GM19395 (cell line): ENCODE measurements around the gene FRMD1.

Source experiments
- ATAC-seq: cut with Tn5 transposase; IDR thresholded peaks from one replicate; pipeline ENCODE4 v1.9.1; 2021; ENCODE audit warnings: mild to moderate bottlenecking, moderate library complexity; ENCODE audit not compliant: unreplicated experiment

FRMD1 gene

DNA sequence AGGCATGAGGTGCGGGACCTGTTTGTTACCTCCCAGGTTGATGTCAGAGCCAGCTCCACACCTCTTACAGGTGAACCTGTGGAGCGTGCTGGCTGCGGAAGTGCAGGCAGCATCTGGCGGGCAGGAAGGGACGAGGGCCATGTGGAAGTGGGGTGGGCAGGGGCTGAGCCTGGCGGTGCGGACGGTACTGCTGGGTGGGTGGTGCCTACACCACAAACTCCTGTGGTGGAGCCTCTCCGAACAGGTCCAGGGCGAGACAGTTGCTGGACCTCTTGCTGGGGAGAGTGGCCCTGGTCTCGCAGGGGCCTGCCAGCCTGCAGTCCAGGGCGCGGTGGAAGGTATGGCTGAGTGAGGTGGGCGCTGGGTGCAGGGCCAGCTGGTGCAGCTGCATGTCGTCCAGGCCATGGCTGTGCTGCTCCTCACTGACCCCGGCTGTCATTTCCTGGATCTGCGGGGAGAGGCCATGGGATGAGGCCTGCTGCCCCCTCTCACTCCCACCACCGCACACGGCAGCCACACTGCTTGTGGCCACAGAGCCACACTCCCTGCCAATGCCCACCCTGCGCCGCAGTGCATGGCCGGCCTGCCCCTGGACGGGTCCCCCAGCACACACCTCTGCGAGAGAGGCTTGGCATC lies 22.0 kb downstream of the FRMD1 start:
- ATAC-seq: no peak

DNA sequence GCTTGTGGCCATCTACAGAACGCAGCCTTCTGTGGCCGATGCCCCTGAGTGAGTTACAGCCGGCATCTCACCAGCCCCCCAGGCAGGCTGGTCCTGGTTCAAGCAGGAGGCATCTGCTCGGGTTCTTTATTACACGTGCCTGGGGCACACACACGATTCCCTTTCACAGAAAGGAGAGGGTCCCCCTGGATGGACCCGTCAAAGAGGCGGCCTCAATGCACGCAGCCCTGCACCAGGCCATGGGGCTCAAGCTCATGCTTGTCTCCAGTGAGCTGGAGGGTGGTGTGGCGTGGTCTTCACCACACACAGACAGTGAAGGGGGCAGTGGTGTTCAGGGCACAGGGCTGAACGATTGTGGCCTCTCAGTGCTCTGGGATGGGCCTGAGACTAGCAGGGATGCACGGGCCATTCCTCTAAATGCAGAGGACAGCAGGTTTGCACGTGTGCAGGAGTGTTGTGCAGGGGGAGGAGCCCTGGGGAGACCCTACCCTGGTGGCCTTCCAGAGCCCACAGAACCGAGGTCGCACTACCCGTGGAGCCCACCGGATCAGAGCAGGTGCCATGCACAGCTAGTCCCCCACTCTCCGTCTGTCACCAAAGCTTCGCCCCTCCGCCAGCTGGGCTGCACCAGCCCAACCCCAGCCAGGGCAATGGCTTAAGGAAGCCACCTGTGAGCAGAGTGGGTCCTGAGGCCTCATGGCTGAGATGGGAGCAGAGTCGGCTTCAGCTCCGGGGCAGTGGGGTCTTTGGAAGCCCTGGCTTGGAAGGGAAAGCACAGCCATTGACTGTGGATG lies 23.1 kb downstream of the FRMD1 start:
- ATAC-seq: no peak

DNA sequence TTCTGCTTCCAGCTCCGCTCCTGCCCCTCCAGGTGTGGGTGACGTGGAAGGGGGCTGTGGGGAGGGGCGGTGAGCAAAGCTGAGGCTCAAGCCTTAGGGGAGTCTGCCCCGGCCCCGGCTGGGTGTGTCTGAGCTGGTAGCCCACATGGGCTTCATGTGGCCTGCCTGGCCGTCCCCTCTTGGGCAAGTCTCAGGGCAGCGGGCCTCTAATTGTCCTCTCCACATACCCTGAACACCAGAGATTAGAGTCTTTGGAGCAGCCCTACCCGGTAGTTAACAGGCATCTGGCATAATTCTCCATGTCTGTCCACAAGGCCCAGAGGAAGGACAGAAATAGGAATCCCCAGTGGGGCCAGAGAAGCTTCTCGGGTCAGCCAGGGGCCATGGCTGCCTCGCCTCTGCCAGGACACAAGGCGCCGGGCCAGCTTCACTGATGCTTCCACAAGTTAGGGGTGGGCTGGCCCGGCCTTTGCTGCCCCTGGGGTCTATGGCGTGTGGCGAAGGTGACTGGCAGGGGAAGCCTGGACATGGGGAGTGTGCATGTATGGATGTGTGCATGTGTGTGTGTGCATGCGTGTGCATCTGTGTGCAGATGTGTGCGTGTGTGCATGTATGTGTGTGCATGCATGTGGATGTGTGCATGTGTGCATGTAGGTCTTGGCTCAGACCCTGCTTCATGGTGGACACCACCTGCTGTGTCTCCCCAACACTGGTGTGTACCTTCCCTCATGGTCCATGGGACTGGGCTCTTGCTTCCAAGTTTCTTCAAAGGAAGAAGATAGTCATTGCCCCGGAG lies 24.0 kb downstream of the FRMD1 start:
- ATAC-seq: no peak

DNA sequence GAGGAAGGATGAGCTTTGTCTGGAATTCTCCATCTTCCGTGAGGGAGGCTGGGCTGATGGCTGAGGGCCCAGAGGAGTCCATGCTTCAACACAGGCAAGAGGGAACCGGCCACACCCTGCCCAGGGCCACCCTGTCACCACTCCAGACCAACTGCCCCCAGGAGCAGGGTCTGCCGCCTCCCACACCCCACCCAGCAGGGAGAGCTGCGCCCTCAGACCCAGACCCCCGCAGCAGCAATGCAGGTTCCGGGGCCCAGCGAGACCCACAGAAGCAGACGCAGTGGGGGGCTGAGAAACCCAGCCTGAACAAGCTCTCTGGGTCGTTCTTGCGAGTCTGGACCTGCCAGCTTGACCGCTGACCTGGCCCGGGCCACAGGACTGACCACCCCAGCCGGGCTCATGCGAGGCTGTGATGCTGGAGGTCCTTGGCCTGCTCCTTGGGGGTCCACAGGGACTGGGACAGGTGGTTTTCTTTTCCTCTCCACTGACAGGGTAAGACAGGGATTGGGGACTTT lies 25.0 kb downstream of the FRMD1 start:
- ATAC-seq: no peak

DNA sequence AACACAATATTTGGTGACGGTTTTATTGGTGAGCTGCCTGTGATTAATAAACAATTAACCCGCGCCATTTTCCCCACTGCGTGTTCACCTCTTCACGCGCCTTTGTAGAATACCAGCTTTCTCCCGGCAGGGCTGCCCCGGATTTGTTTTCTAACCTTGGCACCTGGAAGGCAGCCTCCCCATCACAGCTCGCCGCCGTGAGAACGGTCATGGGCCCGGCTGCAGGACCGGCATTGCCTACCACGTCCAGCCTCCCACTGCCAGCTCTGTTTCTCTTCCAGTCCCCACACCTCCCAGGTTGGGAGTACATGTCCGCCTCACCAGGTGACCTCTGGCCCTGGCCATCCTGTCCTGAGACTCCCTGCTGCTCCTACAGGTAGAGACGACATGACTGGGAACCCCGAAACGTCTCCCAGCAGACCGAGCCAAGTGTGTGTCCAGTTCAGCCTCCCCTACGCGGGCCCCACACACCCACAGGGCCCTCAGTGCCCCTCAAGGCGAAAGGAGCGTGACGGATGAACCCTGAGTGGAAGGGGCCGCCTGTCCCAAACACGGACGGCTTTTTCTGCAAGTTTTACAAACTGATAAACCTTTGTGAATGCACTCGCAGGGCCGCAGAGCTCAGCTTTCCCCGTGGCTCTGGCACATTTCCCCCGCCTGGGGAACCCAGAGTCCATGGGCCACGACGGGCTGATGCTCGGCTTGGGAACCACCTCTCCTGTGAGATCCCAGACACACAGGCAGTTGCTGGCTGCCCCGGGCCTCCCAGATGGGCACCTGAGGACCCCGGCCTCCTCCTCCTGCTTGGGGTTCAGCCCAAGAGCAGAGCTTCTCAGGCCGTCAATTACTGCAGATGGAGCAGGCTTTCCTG lies 25.7 kb downstream of the FRMD1 start:
- ATAC-seq: no peak

DNA sequence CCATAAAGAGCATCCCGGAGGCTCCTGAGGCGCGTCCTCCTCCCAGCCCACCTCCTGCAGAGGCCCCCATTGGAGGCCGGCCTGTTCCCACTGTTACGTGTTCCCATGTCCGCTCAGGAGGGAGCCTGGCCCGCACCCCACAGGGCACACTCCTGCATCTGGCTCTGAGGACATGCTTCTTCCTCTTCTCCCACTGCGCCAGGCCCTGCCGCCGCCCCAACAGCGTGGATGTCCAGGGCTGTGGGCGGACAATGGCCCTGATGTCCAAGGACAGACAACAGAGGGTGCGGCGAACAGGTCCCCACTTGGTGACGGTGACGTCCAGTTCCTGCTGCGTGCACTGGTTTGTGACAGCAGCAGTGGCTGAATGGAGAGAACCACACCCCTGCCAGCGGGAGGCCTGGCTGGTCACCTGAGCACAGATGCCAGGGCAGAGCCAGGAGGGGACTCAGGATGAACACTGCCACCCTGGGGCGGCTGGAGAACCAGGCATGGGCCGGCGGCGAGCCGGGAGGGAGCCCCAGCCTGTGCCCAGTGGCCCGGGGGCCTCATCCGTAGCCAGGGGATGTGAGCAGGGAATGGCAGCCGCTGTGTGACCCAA lies 26.6 kb downstream of the FRMD1 start:
- no peak for ATAC-seq

DNA sequence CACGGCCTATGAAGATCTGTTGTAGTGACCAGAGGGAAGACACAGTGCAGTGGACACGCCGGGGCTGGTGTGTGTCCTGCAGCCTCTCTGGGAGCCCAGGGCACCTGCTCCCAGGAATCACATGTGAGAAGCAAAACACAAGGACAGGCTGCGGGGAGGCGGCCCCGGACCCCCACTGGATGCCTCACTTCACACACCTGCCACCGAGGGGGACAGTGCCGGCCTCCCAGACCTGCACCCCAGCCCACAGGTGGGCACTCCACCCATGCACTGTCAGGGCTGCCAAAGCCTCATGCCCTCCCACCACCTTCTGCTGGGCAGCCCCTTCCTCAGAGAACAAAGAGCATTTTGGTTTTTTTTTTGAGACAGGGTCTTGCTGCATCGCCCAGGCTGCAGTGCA lies 27.4 kb downstream of the FRMD1 start:
- ATAC-seq: no peak

DNA sequence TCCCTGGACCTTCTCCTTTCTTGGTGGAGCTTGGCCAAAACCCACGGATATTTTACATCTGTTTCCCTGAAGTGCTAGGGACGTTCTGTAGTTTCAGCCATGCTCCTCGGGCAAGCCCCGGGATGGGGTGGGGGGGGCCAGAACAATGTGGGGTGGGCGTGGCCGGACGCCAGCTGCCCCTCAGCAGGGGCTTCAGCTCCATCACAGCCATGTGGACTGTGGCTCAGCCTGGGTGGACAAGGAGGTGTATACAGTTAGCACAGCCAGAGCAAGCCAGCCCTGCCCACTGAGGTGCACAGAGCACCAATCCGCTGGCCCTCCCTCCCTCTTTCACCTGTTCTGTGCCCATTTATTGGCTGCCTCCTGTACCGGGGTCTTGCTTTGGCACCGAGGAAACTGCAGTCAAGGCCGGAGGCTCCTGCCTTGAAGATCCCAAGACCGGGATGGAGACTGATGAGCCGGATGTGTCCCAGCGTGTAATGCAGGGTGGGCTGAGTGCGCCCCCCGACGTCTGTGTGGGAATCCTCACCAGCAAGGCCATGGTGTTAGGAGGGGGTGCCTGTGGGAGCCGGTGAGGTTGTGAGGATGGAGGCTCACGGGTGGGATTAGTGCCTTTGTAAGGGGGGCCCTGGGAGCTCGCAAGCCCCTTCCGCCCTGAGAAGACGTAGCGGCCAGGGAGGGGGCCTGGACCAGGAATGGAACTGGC lies 28.0 kb downstream of the FRMD1 start:
- no peak for ATAC-seq

DNA sequence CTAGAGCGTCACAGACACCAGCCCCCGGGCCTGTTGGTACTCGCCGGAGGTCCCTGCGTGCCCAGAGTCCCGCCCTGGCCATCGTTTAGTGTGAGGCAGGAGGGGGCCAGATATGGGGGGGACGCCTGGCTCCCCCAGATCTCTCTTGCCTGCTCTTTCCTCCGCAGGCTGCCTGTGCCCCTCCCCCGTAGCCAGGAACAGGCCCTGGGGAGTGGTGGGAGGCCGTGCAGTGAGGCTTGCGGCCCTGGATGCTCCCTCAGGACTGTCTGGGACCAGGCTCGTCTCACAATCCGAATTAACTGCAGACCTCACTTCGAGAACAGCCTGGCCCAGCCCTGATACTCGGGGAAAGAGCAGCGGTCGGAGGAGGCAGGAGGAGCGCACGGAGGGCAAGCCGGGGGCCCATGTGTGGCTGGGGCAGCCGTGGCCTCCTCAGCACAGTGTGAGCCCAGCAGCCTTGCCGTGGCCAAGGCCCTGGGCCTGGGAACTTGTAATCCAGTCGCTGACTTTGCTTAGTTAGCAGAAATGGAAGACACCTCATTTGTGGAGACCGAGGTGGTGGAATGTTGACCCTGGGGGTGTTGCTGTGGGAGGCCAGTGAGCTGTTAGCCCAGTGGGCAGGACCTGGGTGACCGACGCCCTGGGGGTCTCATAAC lies 28.7 kb downstream of the FRMD1 start:
- ATAC-seq: no peak

DNA sequence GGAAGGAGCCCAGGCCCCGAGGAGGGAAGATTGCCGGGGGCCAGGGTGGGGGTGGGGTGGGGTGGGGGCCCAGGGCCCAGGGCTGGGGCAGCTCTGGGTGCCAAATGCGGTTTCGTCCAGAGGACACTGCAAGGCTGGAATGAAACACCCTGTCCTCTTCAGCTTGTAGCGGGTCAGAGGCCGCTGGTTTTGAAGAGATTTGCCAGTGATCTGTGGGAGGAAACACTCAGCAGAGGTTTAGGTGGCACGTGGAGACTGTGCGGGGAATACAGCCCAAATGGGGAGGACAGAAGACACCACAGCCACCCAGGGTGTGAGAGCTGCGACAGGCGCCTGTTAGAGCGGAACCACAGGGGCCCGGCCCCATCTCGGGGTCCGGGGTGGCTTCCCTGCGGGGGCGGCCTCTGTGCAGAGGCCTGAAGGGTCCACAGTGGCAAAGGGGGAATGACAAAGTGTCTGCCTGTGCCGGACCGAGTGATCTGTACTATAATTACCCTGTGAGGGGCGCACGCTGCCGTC lies 29.2 kb downstream of the FRMD1 start:
- ATAC-seq: no peak

DNA sequence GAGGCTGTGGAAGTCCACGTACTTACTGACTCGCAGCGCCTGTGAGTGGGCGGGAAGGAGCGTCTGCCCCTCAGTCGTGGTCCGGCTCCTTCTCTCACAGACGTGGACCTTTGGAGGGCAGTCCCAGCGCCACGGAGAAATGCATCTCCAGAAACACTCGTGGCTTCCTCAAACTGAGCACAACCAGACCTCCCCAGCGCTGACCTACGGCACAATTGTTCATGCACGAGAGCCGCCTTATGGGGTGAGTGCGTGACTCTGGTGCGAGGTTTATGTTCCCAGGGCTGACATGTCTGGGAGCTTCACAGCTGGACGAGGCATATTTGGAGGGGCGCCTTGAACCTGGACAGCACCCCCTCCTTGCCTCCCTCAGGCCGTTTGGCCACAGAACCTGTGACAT lies 29.7 kb downstream of the FRMD1 start:
- no peak for ATAC-seq

DNA sequence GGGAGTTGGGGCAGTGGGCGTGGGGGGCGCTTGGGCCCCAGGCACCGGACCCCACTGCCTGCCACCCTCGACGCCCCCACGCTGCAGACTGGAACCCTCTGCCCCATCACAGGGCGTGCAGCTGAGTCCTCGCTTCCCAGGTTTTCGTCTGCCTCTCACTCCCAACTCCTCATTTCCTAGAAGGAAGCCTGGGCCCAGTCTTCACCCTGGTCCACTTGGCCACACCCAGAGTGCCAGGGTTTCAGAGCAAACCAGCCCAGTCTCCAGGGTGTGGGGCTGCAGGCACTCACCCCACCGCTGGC lies 30.3 kb downstream of the FRMD1 start:
- no peak for ATAC-seq

DNA sequence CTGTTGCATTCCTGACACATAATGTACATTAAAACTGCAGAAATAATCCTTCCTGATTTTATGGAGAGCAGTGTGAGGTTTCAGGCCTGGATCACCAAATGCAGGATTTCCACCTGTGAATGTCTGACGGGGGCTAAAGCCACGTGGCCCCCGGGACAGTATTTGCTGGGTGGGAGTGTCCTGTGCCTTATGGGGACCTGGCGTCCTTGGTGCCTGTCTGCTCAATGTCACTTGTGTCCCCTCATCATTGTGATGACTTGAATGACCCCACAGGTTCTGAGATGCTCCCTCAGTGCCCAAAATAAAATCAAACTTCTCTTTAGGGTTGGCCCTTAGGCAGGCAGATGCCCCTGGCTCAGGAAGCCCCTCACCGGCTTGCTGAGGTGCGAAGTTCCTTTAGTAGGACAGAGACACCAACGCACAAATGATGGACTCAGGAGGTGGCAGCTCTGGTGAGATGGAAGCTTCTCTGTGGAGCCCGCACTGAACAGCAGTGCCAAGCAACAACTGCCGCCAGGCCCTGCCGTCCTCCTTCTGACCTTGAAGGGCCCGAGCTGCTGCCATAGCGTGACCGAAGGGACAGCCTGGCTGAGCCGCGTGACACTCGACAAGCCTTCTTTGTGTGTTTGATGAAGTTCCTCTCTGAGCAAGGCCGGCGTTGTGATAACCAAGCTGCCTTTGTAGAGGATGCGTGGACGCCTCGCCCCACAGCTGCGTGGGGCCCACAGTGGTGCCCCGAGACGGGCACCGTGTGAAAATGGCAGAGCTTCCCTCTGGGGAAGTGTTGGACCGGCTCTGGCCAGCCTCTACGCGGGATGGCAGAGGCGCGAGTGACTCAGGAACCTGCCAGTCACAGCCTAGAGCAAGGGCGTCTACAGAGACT lies 30.9 kb downstream of the FRMD1 start:
- ATAC-seq: no peak

DNA sequence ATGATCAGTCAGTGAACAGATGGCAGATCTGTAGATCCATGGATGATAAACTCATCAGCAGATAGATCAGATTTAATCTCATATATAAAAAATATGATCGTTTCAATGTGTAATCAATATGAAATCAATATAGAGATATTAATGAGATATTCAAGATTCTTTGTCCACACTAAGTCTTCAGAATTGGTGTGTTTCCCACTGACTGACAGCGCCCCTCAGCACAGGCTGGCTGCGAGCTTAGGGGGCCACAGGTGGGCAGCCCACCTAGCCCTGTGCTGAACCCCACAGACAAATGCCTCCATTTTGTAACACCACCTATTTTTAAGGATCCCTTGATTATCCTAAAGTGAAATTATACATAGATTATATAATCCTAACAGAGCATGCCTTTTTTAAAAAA lies 32.3 kb downstream of the FRMD1 start:
- ATAC-seq: no peak

DNA sequence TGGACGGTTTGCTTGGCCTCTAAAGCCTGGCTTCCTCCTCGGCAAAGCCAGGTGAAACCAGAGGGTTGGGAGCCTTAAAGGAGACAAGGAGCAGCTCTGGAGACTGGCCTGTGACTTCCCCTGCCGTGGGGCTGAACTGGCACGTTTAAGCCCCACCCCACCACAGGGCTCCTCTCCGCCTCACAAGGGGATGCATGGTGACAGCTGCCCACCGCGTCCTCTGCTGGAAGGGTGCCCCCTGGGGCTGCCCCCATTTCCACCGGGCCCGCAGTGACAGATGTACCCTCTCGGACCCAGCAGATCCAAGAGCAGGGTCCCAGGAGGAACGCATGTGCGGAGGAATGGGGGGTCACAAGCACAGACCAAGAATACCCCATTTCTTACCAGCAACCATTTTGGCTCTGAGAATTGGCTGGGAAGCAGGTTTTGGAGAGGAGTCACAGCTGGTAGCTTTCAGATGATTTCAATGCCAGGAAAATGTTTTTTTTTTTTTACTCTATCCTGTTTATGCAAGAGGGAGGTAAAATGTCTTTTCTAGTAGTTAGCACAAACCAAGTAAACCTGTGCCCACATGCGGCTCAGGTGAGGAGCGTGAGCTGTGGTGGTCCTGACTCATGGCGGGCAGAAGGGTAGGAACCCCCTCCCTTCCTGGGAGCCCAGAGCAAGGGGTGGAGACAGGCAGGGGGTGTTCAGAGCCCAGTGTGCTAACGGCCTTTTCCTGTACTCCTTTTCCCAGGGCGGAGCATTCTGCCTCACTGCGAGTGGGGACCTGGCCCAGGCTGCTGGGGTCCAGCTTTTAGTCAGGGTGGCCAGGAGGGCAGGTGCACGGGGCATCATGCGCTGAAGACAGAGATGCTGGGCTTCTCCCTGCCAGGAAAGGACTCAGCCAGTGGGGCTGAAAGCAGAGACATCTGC lies 33.0 kb downstream of the FRMD1 start:
- no peak for ATAC-seq

DNA sequence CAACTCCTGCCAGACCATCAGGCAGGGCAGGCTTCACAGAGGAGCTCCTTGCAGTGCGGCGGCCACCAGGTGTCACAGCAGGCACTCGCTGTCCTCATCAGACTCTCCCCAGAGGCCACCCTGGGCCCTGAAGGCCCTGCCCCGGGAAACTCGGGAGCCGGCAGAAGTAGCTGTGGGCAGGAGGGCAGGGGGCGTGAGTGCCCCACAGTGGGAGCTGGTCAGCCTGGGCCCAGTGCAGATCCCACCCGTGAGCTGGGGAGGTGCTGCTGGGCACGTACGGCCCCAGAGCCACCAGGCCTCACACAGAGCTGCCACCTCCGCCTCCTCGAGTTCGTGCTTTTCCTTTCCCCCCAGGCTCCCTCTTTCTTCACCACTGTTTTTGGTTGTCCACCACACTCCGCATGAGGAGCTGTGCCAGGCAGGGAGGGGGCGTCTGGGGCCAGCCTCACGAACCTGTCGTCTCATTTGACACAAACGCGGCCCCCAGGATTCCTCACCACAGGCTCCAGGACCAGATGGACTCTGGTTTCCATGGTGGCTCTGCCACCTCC lies 33.8 kb downstream of the FRMD1 start:
- ATAC-seq: no peak
